Immature natural killer cell (primary cell): ENCODE data around the gene IL13RA2. TPM values are rescaled to one million over a fixed set of nuclear protein-coding genes. Genes with fewer than 3 reads are reported as not detected.

Experiments used
- DNase-seq, 3 donors: peaks; one replicate each; pipeline ENCODE4 v3.0.0; 2022; ENCODE audit warnings: mixed read lengths in 1 of 3
- H3K27ac Mint-ChIP-seq, 6 donors: one replicate each; pipeline ENCODE4 v1.8.0; 2020; ENCODE audit warnings: mixed read lengths in 6 of 6, mild to moderate bottlenecking in 5 of 6, inconsistent platforms in 4 of 6, moderate library complexity in 3 of 6
- H3K27me3 Mint-ChIP-seq, 3 donors: one replicate each; pipeline ENCODE4 v1.8.0; 2020 to 2021; ENCODE audit warnings: low read depth in 3 of 3, mild to moderate bottlenecking in 3 of 3, mixed read lengths in 3 of 3, moderate library complexity in 3 of 3, inconsistent platforms in 1 of 3
- H3K36me3 Mint-ChIP-seq, 3 donors: one replicate each; pipeline ENCODE4 v1.8.0; 2020; ENCODE audit warnings: mixed read lengths in 3 of 3, inconsistent platforms in 2 of 3, mild to moderate bottlenecking in 2 of 3
- H3K4me1 Mint-ChIP-seq, 2 donors: one replicate each; pipeline ENCODE4 v1.8.0; 2020; ENCODE audit warnings: inconsistent platforms in 2 of 2, mild to moderate bottlenecking in 2 of 2, mixed read lengths in 2 of 2, moderate library complexity in 1 of 2
- H3K4me3 Mint-ChIP-seq, 5 donors: one replicate each; pipeline ENCODE4 v1.8.0; 2020; ENCODE audit warnings: mild to moderate bottlenecking in 5 of 5, mixed read lengths in 5 of 5, inconsistent platforms in 3 of 5, moderate library complexity in 3 of 5
- H3K9me3 Mint-ChIP-seq, 6 donors: one replicate each; pipeline ENCODE4 v1.8.0; 2020; ENCODE audit warnings: mild to moderate bottlenecking in 6 of 6, mixed read lengths in 6 of 6, inconsistent platforms in 4 of 6, moderate library complexity in 3 of 6
- polyA plus RNA-seq, 3 donors: library from polyadenylated mRNA; unstranded; fragments of 300-500 nt; fragmentation: Illumina TruSeq; gene quantifications; one replicate each; pipeline ENCODE4 v1.2.3, GENCODE V29; 2021

The IL13RA2 gene
- polyA plus RNA-seq, result not detected

GRCh38 chrX:115017455-115017854 is at the start of gene IL13RA2:
IL13RA2 (minus strand) TSS chrX:115017616; CDS start chrX:115017269, 347 bp downstream.
- peaks cover 0 to 2% (median 0%) of the 10 kb centered on the region in 6 donors for H3K9me3 Mint-ChIP-seq
- H3K27ac Mint-ChIP-seq, result no peak within 1 kb of the TSS
- no peak for DNase-seq
- H3K4me1 Mint-ChIP-seq, result no peaks in the 10 kb centered on the region
- H3K27me3 Mint-ChIP-seq, result peaks cover 0 to 10% (median 2%) of the 10 kb centered on the region in 3 donors
- H3K36me3 Mint-ChIP-seq, result no peaks in the 10 kb centered on the region
- no peak within 1 kb of the TSS for H3K4me3 Mint-ChIP-seq

GRCh38 chrX:115065304-115065703 is 47.9 kb upstream of the IL13RA2 start:
- Mint-ChIP-seq H3K36me3 (peaks cover 0 to 4% (median 0%) of the 10 kb centered on the region in 3 donors), H3K27me3 (peaks cover 0 to 3% (median 0%) of the 10 kb centered on the region in 3 donors), H3K4me3 (no peak overlapping the region), H3K27ac (no peak overlapping the region), H3K9me3 (peaks cover 0 to 5% (median 0%) of the 10 kb centered on the region in 6 donors), H3K4me1 (no peaks in the 10 kb centered on the region)
- no peak for DNase-seq

- no peaks in the 10 kb centered on the region for H3K4me1 Mint-ChIP-seq
- H3K27ac Mint-ChIP-seq, result no peak overlapping the region
- no peak for DNase-seq
- peaks cover 0 to 4% (median 0%) of the 10 kb centered on the region in 3 donors for H3K36me3 Mint-ChIP-seq
- H3K27me3 Mint-ChIP-seq, result peaks cover 0 to 6% (median 3%) of the 10 kb centered on the region in 3 donors
- no peak overlapping the region for H3K4me3 Mint-ChIP-seq
- peaks cover 0 to 2% (median 0%) of the 10 kb centered on the region in 6 donors for H3K9me3 Mint-ChIP-seq
Observed at GRCh38 chrX:115060013-115060412, 42.6 kb upstream of the IL13RA2 start.

- Mint-ChIP-seq H3K36me3 (peaks cover 0 to 4% (median 0%) of the 10 kb centered on the region in 3 donors), H3K4me3 (no peak overlapping the region), H3K27me3 (peaks cover 0 to 7% (median 5%) of the 10 kb centered on the region in 3 donors), H3K27ac (no peak overlapping the region), H3K9me3 (peaks cover 0 to 2% (median 0%) of the 10 kb centered on the region in 6 donors), H3K4me1 (no peaks in the 10 kb centered on the region)
- DNase-seq, result no peak
Observed at GRCh38 chrX:115058276-115058675, 40.9 kb upstream of the IL13RA2 start.

DNA sequence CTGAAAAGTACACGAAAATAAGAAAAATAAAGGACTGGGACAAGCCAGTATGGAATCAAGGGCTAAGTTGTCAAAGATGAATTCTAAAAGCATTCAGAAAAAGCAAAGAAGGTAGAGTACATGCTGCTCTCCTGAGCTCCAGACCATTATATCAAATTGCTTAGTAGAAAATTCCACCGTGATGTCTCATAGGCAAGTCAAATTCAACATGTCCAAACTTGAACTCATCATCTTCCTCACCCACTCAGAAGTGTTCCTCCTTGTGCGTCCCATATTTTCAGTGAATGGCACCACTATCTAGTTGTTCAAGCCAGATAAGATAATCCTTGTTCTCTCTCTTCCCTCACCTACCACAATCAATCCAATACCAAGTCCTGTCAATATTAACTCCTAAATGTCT is 37.5 kb upstream of the IL13RA2 start:
- Mint-ChIP-seq H3K4me3 (no peak overlapping the region), H3K36me3 (no peaks in the 10 kb centered on the region), H3K9me3 (peaks cover 0 to 2% (median 0%) of the 10 kb centered on the region in 6 donors), H3K27me3 (peaks cover 0 to 7% (median 5%) of the 10 kb centered on the region in 3 donors), H3K4me1 (no peaks in the 10 kb centered on the region), H3K27ac (no peak overlapping the region)
- DNase-seq, result no peak

- Mint-ChIP-seq H3K27me3 (peaks cover 0 to 8% (median 2%) of the 10 kb centered on the region in 3 donors), H3K27ac (no peak overlapping the region), H3K4me3 (no peak overlapping the region), H3K9me3 (peaks cover 0 to 2% (median 0%) of the 10 kb centered on the region in 6 donors), H3K4me1 (no peaks in the 10 kb centered on the region), H3K36me3 (no peaks in the 10 kb centered on the region)
- DNase-seq, result no peak
Observed at GRCh38 chrX:115053223-115053622, 35.8 kb upstream of the IL13RA2 start.

- H3K36me3 Mint-ChIP-seq, result no peaks in the 10 kb centered on the region
- H3K4me3 Mint-ChIP-seq, result no peak overlapping the region
- H3K9me3 Mint-ChIP-seq, result no peaks in the 10 kb centered on the region
- no peaks in the 10 kb centered on the region for H3K4me1 Mint-ChIP-seq
- no peak overlapping the region for H3K27ac Mint-ChIP-seq
- H3K27me3 Mint-ChIP-seq, result peaks cover 0 to 4% (median 2%) of the 10 kb centered on the region in 3 donors
- no peak for DNase-seq
Observed at GRCh38 chrX:115047715-115048114, 30.3 kb upstream of the IL13RA2 start.

GRCh38 chrX:115047181-115047580 is 29.8 kb upstream of the IL13RA2 start:
- H3K4me1 Mint-ChIP-seq, result no peaks in the 10 kb centered on the region
- no peaks in the 10 kb centered on the region for H3K36me3 Mint-ChIP-seq
- DNase-seq, result no peak
- no peak overlapping the region for H3K27ac Mint-ChIP-seq
- no peaks in the 10 kb centered on the region for H3K9me3 Mint-ChIP-seq
- peaks cover 0 to 4% (median 4%) of the 10 kb centered on the region in 3 donors for H3K27me3 Mint-ChIP-seq
- H3K4me3 Mint-ChIP-seq, result no peak overlapping the region

- no peaks in the 10 kb centered on the region for H3K36me3 Mint-ChIP-seq
- DNase-seq, result no peak
- H3K27me3 Mint-ChIP-seq, result peaks cover 0 to 8% (median 2%) of the 10 kb centered on the region in 3 donors
- H3K4me3 Mint-ChIP-seq, result no peak overlapping the region
- peaks cover 0 to 1% (median 0%) of the 10 kb centered on the region in 6 donors for H3K9me3 Mint-ChIP-seq
- H3K27ac Mint-ChIP-seq, result no peak overlapping the region
- H3K4me1 Mint-ChIP-seq, result no peaks in the 10 kb centered on the region
Observed at GRCh38 chrX:115040417-115040816, 23.0 kb upstream of the IL13RA2 start.

- H3K4me1 Mint-ChIP-seq, result no peaks in the 10 kb centered on the region
- no peak overlapping the region for H3K4me3 Mint-ChIP-seq
- peaks cover 0 to 1% (median 0%) of the 10 kb centered on the region in 6 donors for H3K9me3 Mint-ChIP-seq
- H3K27me3 Mint-ChIP-seq, result peaks cover 0 to 8% (median 2%) of the 10 kb centered on the region in 3 donors
- no peak for DNase-seq
- no peaks in the 10 kb centered on the region for H3K36me3 Mint-ChIP-seq
- no peak overlapping the region for H3K27ac Mint-ChIP-seq
Observed at GRCh38 chrX:115038406-115038805, 21.0 kb upstream of the IL13RA2 start.

GRCh38 chrX:115036029-115036428 is 18.6 kb upstream of the IL13RA2 start:
- Mint-ChIP-seq H3K27me3 (peaks cover 0 to 6% (median 2%) of the 10 kb centered on the region in 3 donors), H3K4me3 (no peak overlapping the region), H3K27ac (no peak overlapping the region), H3K4me1 (no peaks in the 10 kb centered on the region), H3K36me3 (no peaks in the 10 kb centered on the region), H3K9me3 (peaks cover 0 to 1% (median 0%) of the 10 kb centered on the region in 6 donors)
- no peak for DNase-seq

GRCh38 chrX:115031989-115032388 is 14.6 kb upstream of the IL13RA2 start:
- no peak overlapping the region for H3K4me3 Mint-ChIP-seq
- no peaks in the 10 kb centered on the region for H3K27me3 Mint-ChIP-seq
- no peaks in the 10 kb centered on the region for H3K4me1 Mint-ChIP-seq
- no peak for DNase-seq
- no peaks in the 10 kb centered on the region for H3K36me3 Mint-ChIP-seq
- no peak overlapping the region for H3K27ac Mint-ChIP-seq
- H3K9me3 Mint-ChIP-seq, result no peaks in the 10 kb centered on the region

GRCh38 chrX:115030625-115031024 is 13.2 kb upstream of the IL13RA2 start:
- Mint-ChIP-seq H3K27me3 (no peaks in the 10 kb centered on the region), H3K27ac (no peak overlapping the region), H3K36me3 (no peaks in the 10 kb centered on the region), H3K4me3 (no peak overlapping the region), H3K4me1 (no peaks in the 10 kb centered on the region), H3K9me3 (peaks cover 0 to 2% (median 0%) of the 10 kb centered on the region in 6 donors)
- DNase-seq, result no peak

DNA sequence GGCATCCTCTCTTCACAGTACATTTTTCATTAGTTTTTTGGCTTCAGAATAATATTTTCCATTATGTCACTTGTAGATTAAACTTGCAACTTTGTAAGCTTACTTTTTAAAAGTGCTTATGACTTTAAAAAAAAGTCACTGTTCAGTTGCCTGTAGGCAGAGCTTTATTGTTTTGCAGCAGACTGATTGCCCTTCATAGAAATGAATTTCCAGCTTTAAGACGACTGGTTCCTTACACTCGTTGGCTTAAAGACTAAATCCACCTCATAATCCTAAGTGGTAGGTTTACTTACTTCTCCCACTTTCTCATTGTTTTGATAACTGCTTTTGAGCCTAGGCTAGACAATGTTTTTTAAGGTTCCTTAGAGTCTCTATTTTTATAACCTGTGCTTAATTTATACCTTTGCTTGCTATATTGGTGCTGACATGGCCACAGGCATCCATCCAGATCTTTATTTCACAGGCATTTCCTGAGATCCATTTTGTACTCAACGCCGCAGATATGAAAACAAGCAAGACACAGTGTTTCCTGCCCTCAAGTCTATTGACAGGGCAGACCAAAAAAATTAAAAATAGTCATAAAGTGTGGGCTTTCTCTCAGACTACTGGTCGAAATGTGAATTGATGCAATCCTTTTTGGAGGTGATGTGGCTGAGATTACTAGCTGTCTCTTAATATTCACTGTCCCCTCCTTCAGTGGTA is 12.6 kb upstream of the IL13RA2 start:
- no peak for DNase-seq
- no peak overlapping the region for H3K27ac Mint-ChIP-seq
- peaks cover 0 to 4% (median 0%) of the 10 kb centered on the region in 6 donors for H3K9me3 Mint-ChIP-seq
- no peaks in the 10 kb centered on the region for H3K27me3 Mint-ChIP-seq
- H3K4me1 Mint-ChIP-seq, result no peaks in the 10 kb centered on the region
- no peak overlapping the region for H3K4me3 Mint-ChIP-seq
- no peaks in the 10 kb centered on the region for H3K36me3 Mint-ChIP-seq

GRCh38 chrX:115029440-115029839 is 12.0 kb upstream of the IL13RA2 start:
- Mint-ChIP-seq H3K36me3 (no peaks in the 10 kb centered on the region), H3K4me1 (no peaks in the 10 kb centered on the region), H3K9me3 (peaks cover 0 to 4% (median 0%) of the 10 kb centered on the region in 6 donors), H3K4me3 (no peak overlapping the region), H3K27ac (no peak overlapping the region), H3K27me3 (no peaks in the 10 kb centered on the region)
- no peak for DNase-seq
